DND-41 (cell line): ENCODE measurements around the gene ZNF57.

ENCODE experiments used
- EZH2 ChIP-seq: IDR thresholded peaks from 3 replicates; pipeline ENCODE4 v1.6.1; 2012; ENCODE audit warnings: borderline replicate concordance, low read depth, mild to moderate bottlenecking, moderate library complexity, low read length, inconsistent platforms; ENCODE audit not compliant: severe bottlenecking
- TF ChIP-seq, protein P1 (sequence below): IDR thresholded peaks from 2 replicates; pipeline ENCODE4 v1.5.1; 2012; ENCODE audit warnings: borderline replicate concordance, low read length, moderate library complexity, mild to moderate bottlenecking; ENCODE audit not compliant: poor library complexity, severe bottlenecking; ENCODE audit errors: extremely low read depth

DNA sequence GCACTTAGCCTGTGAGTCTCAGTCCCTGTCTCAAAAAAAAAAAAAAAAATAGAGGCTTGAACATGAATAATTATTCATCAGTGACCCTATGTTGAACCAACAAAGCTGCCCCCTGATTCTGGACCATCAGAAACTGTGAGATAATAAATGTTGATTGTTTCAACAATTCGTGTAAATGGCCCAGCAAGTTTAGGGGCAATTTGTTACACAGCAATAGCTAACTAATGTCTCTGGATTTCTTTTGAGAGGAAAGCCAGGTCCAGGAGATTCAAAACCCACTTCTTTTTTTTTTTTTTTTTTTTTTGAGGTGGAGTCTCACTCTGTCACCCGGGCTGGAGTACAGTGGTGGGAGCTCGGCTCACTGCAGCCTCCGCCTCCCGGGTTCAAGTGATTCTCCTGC, 64.1 kb downstream of the ZNF57 start:
- TF ChIP-seq, protein P1, sequence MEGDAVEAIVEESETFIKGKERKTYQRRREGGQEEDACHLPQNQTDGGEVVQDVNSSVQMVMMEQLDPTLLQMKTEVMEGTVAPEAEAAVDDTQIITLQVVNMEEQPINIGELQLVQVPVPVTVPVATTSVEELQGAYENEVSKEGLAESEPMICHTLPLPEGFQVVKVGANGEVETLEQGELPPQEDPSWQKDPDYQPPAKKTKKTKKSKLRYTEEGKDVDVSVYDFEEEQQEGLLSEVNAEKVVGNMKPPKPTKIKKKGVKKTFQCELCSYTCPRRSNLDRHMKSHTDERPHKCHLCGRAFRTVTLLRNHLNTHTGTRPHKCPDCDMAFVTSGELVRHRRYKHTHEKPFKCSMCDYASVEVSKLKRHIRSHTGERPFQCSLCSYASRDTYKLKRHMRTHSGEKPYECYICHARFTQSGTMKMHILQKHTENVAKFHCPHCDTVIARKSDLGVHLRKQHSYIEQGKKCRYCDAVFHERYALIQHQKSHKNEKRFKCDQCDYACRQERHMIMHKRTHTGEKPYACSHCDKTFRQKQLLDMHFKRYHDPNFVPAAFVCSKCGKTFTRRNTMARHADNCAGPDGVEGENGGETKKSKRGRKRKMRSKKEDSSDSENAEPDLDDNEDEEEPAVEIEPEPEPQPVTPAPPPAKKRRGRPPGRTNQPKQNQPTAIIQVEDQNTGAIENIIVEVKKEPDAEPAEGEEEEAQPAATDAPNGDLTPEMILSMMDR: no peak
- no peak for TF ChIP-seq EZH2
